SK-N-SH treated with all-trans-retinoic acid at 6 μM for 48 hours (cell line): ENCODE measurements around the gene MSRB1.

Experiments used
- ATAC-seq: fragments of 200-7000 bp; cut with Tn5 transposase; 3 replicates; pipeline ENCODE4 v1.9.1; 2020; ENCODE audit warnings: mild to moderate bottlenecking, moderate library complexity
- ARNTL ChIP-seq: fragments of 450-650 bp; formaldehyde crosslinking; IDR thresholded peaks from 2 replicates; pipeline ENCODE4 v1.5.0; 2020; ENCODE audit warnings: low read depth, mild to moderate bottlenecking, moderate library complexity, borderline replicate concordance
- BACH2 ChIP-seq: fragments of 250-450 bp; sonication (Bioruptor Pico); IDR thresholded peaks from 2 replicates; pipeline ENCODE4 v1.9.0; 2021; ENCODE audit warnings: mild to moderate bottlenecking, borderline replicate concordance
- CREB5 ChIP-seq: fragments of 250-450 bp; sonication (Bioruptor Pico); IDR thresholded peaks from 2 replicates; pipeline ENCODE4 v1.5.1; 2020; ENCODE audit warnings: low read depth, mild to moderate bottlenecking, moderate library complexity
- CSDC2 ChIP-seq: fragments of 250-450 bp; sonication (Bioruptor Pico); IDR thresholded peaks from 2 replicates; pipeline ENCODE4 v1.5.0; 2020; ENCODE audit warnings: mild to moderate bottlenecking, moderate library complexity
- ESRRG ChIP-seq: fragments of 250-450 bp; sonication (Bioruptor Pico); IDR thresholded peaks from 2 replicates; pipeline ENCODE4 v1.6.1; 2021; ENCODE audit warnings: mild to moderate bottlenecking
- GLIS3 ChIP-seq: fragments of 250-450 bp; sonication (Bioruptor Pico); IDR thresholded peaks from 2 replicates; pipeline ENCODE4 v1.5.0; 2020; ENCODE audit warnings: mild to moderate bottlenecking, moderate library complexity
- ISL1 ChIP-seq: fragments of 250-450 bp; sonication (Bioruptor Pico); IDR thresholded peaks from 2 replicates; pipeline ENCODE4 v2.1.2; 2022; ENCODE audit warnings: mild to moderate bottlenecking, moderate library complexity
- OSR1 ChIP-seq: fragments of 250-450 bp; sonication (Bioruptor Pico); IDR thresholded peaks from 2 replicates; pipeline ENCODE4 v1.8.0; 2022; ENCODE audit warnings: moderate library complexity, mild to moderate bottlenecking, inconsistent platforms
- PPARA ChIP-seq: fragments of 250-450 bp; sonication (Bioruptor Pico); IDR thresholded peaks from 2 replicates; pipeline ENCODE4 v1.5.0; 2020; ENCODE audit warnings: mild to moderate bottlenecking, borderline replicate concordance
- RARB ChIP-seq: fragments of 250-450 bp; sonication (Bioruptor Pico); IDR thresholded peaks from 2 replicates; pipeline ENCODE4 v1.8.0; 2021; ENCODE audit warnings: mild to moderate bottlenecking, moderate library complexity
- SNAI2 ChIP-seq: fragments of 250-450 bp; sonication (Bioruptor Pico); IDR thresholded peaks from 2 replicates; pipeline ENCODE4 v1.5.0; 2020; ENCODE audit warnings: mild to moderate bottlenecking, moderate library complexity
- TCF4 ChIP-seq: fragments of 250-450 bp; sonication (Bioruptor Pico); IDR thresholded peaks from 2 replicates; pipeline ENCODE4 v1.8.0; 2021; ENCODE audit warnings: mild to moderate bottlenecking, moderate library complexity, borderline replicate concordance
- TOX ChIP-seq: fragments of 250-450 bp; sonication (Bioruptor Pico); IDR thresholded peaks from 2 replicates; pipeline ENCODE4 v1.8.0; 2021; ENCODE audit warnings: mild to moderate bottlenecking, moderate library complexity, borderline replicate concordance
- ZC3H10 ChIP-seq: fragments of 250-450 bp; sonication (Bioruptor Pico); IDR thresholded peaks from 2 replicates; pipeline ENCODE4 v1.5.1; 2021; ENCODE audit warnings: mild to moderate bottlenecking, moderate library complexity
- ZFP3 ChIP-seq: fragments of 250-450 bp; sonication (Bioruptor Pico); IDR thresholded peaks from 2 replicates; pipeline ENCODE4 v1.5.0; 2020; ENCODE audit warnings: mild to moderate bottlenecking, moderate library complexity
- ZFP30 ChIP-seq: fragments of 450-650 bp; formaldehyde crosslinking; IDR thresholded peaks from 2 replicates; pipeline ENCODE4 v1.5.0; 2022; ENCODE audit warnings: mild to moderate bottlenecking, moderate library complexity
- ZNF565 ChIP-seq: fragments of 450-650 bp; formaldehyde crosslinking; conservative IDR thresholded peaks from 2 replicates; pipeline ENCODE4 v1.5.0; 2020; ENCODE audit warnings: low read depth, mild to moderate bottlenecking, moderate library complexity
- ZNF70 ChIP-seq: fragments of 450-650 bp; formaldehyde crosslinking; IDR thresholded peaks from 2 replicates; pipeline ENCODE4 v1.5.0; 2020; ENCODE audit warnings: mild to moderate bottlenecking, moderate library complexity
- ZNF8 ChIP-seq: fragments of 450-650 bp; formaldehyde crosslinking; IDR thresholded peaks from 2 replicates; pipeline ENCODE4 v1.5.0; 2020; ENCODE audit warnings: mild to moderate bottlenecking, moderate library complexity
- TF ChIP-seq, protein P1 (sequence below): fragments of 250-450 bp; sonication (Bioruptor Pico); IDR thresholded peaks from 2 replicates; pipeline ENCODE4 v1.5.1; 2021; ENCODE audit warnings: mild to moderate bottlenecking, moderate library complexity
- TF ChIP-seq, protein P2 (sequence below): fragments of 250-450 bp; sonication (Bioruptor Pico); IDR thresholded peaks from 2 replicates; pipeline ENCODE4 v1.8.0; 2020; ENCODE audit warnings: mild to moderate bottlenecking, moderate library complexity, borderline replicate concordance

Gene MSRB1

DNA sequence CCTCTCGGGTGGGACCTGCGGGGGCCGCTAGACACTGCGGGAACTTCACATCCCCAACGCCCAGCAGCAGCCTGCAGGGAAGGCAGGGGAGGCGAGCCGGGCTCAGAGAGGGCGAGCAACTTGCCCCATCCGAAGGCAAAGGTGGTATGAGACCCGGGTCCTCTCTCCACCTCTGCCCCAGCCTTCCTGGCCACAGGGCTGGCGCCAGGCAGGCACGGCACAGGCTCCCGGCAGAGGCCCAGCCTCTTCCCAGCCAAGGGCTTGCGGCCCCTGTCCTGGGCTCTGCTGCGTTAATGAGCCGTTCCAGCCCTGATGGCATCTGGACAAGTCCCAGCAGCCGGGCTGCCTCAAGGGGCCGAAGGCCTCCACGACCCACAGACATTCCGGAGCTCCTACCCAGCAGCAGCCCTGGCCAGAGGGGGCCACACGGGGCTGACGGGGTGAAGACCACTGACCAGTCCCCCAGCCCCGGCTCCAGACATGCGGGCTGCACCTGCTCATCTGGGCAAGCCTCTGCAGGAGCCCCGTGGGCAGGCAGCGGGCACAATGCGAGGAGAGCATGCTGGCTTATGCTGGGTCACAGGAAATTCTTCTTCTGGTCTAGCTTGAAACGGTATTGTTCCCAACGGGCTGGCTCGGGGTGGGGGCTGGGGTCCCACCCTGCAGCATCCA lies 23.5 kb downstream of the MSRB1 start:
- no peak for TF ChIP-seq ZNF70 (CRISPR knock-in tag)
- no peak for TF ChIP-seq ESRRG (CRISPR knock-in tag)
- TF ChIP-seq, protein P1, sequence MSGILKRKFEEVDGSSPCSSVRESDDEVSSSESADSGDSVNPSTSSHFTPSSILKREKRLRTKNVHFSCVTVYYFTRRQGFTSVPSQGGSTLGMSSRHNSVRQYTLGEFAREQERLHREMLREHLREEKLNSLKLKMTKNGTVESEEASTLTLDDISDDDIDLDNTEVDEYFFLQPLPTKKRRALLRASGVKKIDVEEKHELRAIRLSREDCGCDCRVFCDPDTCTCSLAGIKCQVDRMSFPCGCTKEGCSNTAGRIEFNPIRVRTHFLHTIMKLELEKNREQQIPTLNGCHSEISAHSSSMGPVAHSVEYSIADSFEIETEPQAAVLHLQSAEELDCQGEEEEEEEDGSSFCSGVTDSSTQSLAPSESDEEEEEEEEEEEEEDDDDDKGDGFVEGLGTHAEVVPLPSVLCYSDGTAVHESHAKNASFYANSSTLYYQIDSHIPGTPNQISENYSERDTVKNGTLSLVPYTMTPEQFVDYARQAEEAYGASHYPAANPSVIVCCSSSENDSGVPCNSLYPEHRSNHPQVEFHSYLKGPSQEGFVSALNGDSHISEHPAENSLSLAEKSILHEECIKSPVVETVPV (CRISPR knock-in tag), result no peak
- no peak for TF ChIP-seq CSDC2 (CRISPR knock-in tag)
- no peak for TF ChIP-seq CREB5 (CRISPR knock-in tag)
- TF ChIP-seq ZFP3 (CRISPR knock-in tag), result no peak
- TF ChIP-seq ZNF565 (CRISPR knock-in tag), result no peak
- no peak for TF ChIP-seq GLIS3 (CRISPR knock-in tag)
- TF ChIP-seq TOX (CRISPR knock-in tag), result no peak
- no peak for TF ChIP-seq ZC3H10 (CRISPR knock-in tag)
- TF ChIP-seq ZFP30, result no peak
- TF ChIP-seq SNAI2, result no peak
- TF ChIP-seq TCF4 (CRISPR knock-in tag), result no peak
- TF ChIP-seq, protein P2, sequence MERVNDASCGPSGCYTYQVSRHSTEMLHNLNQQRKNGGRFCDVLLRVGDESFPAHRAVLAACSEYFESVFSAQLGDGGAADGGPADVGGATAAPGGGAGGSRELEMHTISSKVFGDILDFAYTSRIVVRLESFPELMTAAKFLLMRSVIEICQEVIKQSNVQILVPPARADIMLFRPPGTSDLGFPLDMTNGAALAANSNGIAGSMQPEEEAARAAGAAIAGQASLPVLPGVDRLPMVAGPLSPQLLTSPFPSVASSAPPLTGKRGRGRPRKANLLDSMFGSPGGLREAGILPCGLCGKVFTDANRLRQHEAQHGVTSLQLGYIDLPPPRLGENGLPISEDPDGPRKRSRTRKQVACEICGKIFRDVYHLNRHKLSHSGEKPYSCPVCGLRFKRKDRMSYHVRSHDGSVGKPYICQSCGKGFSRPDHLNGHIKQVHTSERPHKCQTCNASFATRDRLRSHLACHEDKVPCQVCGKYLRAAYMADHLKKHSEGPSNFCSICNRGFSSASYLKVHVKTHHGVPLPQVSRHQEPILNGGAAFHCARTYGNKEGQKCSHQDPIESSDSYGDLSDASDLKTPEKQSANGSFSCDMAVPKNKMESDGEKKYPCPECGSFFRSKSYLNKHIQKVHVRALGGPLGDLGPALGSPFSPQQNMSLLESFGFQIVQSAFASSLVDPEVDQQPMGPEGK (CRISPR knock-in tag), result no peak
- no peak for TF ChIP-seq ARNTL (CRISPR knock-in tag)
- TF ChIP-seq BACH2 (CRISPR knock-in tag), result no peak
- peak; percentile 39 for ATAC-seq

GRCh38 chr16:1918351-1919326 lies 24.4 kb downstream of the MSRB1 start, which contains the start of gene HS3ST6:
HS3ST6 (minus strand) TSS chr16:1918415; CDS start chr16:1918323, 92 bp downstream.
- peak; percentile 5; the same call in 2 of the 3 replicates for ATAC-seq
- no peak for TF ChIP-seq OSR1 (CRISPR knock-in tag)
- TF ChIP-seq RARB (CRISPR knock-in tag), result no peak
- no peak for TF ChIP-seq CREB5 (CRISPR knock-in tag)
- no peak for TF ChIP-seq ZNF565 (CRISPR knock-in tag)
- no peak for TF ChIP-seq GLIS3 (CRISPR knock-in tag)
- no peak for TF ChIP-seq ISL1
- no peak for TF ChIP-seq ZC3H10 (CRISPR knock-in tag)
- TF ChIP-seq CSDC2 (CRISPR knock-in tag), result no peak
- no peak for TF ChIP-seq ZNF8 (CRISPR knock-in tag)
- TF ChIP-seq PPARA, result no peak
- no peak for TF ChIP-seq ZFP30
- no peak for TF ChIP-seq TOX (CRISPR knock-in tag)
- no peak for TF ChIP-seq ZNF70 (CRISPR knock-in tag)
- TF ChIP-seq TCF4 (CRISPR knock-in tag), result no peak
- TF ChIP-seq ZFP3 (CRISPR knock-in tag), result no peak
- TF ChIP-seq ARNTL (CRISPR knock-in tag), result no peak
- TF ChIP-seq SNAI2, result no peak
- no peak for TF ChIP-seq BACH2 (CRISPR knock-in tag)
- TF ChIP-seq, protein P2 (CRISPR knock-in tag), result no peak
- TF ChIP-seq ESRRG (CRISPR knock-in tag), result no peak
